ENCODE data around the gene PERP. TPM values are rescaled to one million over a fixed set of nuclear protein-coding genes. Genes with fewer than 3 reads are reported as not detected.
"Not testable (repeated sequence)": the region's sequence is repeated elsewhere in the genome, so short reads cannot be mapped to it uniquely, and the experiment has no call there.

Gene PERP
- total RNA-seq, 4 donors from 2014 or later = 9.2 to 18.4 (median 14.8) TPM

GRCh38 chr6:138129190-138129589, 22.0 kb upstream of the PERP start:
- no peaks in the 10 kb centered on the region for H3K9me3 ChIP-seq
- no peak overlapping the region for H3K27ac ChIP-seq
- H3K36me3 ChIP-seq = no peaks in the 10 kb centered on the region
- TF ChIP-seq, protein P1, sequence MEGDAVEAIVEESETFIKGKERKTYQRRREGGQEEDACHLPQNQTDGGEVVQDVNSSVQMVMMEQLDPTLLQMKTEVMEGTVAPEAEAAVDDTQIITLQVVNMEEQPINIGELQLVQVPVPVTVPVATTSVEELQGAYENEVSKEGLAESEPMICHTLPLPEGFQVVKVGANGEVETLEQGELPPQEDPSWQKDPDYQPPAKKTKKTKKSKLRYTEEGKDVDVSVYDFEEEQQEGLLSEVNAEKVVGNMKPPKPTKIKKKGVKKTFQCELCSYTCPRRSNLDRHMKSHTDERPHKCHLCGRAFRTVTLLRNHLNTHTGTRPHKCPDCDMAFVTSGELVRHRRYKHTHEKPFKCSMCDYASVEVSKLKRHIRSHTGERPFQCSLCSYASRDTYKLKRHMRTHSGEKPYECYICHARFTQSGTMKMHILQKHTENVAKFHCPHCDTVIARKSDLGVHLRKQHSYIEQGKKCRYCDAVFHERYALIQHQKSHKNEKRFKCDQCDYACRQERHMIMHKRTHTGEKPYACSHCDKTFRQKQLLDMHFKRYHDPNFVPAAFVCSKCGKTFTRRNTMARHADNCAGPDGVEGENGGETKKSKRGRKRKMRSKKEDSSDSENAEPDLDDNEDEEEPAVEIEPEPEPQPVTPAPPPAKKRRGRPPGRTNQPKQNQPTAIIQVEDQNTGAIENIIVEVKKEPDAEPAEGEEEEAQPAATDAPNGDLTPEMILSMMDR (IDR thresholded peaks at IDR 0.05) = no peak
- TF ChIP-seq POLR2A (IDR thresholded peaks at IDR 0.05) = no peak
- H3K4me3 ChIP-seq = no peak overlapping the region
- intact Hi-C loops (cut with DNase I; ENCODE audit: low total_unique reads) = no loop called here
- no peaks in the 10 kb centered on the region for H3K4me1 ChIP-seq
- H3K27me3 ChIP-seq = no peaks in the 10 kb centered on the region
- no peak for DNase-seq

DNA sequence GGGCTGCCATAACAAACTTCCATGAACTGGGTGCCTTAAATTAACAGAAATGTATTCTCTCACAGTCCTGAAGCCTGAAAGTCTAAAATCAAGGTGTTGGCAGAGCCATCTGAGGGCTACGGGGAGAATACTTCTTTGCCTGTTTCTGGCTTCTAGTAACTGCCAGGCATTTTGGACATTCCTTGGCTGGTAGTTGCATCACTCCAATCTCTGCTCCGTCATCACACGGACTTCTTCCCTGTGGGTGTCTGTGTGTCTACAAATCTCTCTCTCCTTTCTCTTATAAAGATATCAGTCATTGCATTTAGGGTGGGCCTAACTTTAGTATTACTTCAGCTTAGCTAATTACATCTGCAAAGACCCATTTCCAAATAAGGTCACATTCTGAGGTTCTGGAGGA, 20.9 kb upstream of the PERP start:
- H3K4me1 ChIP-seq = no peaks in the 10 kb centered on the region
- H3K27ac ChIP-seq = no peak overlapping the region
- no peak for DNase-seq
- no peaks in the 10 kb centered on the region for H3K27me3 ChIP-seq
- intact Hi-C loops (cut with DNase I; ENCODE audit: low total_unique reads) = no loop called here
- no peaks in the 10 kb centered on the region for H3K36me3 ChIP-seq
- H3K9me3 ChIP-seq = no peaks in the 10 kb centered on the region
- TF ChIP-seq, protein P1 (IDR thresholded peaks at IDR 0.05) = no peak
- no peak for TF ChIP-seq POLR2A (IDR thresholded peaks at IDR 0.05)
- no peak overlapping the region for H3K4me3 ChIP-seq

GRCh38 chr6:138124096-138124495, 16.9 kb upstream of the PERP start:
- Histone ChIP-seq H3K9me3 (no peaks in the 10 kb centered on the region), H3K4me1 (no peaks in the 10 kb centered on the region), H3K27ac (no peak overlapping the region), H3K36me3 (no peaks in the 10 kb centered on the region), H3K27me3 (no peaks in the 10 kb centered on the region), H3K4me3 (no peak overlapping the region)
- TF ChIP-seq POLR2A (IDR thresholded peaks at IDR 0.05) = no peak
- TF ChIP-seq, protein P1 (IDR thresholded peaks at IDR 0.05) = no peak
- intact Hi-C loops (cut with DNase I; ENCODE audit: low total_unique reads) = no loop called here
- no peak for DNase-seq

- intact Hi-C loops (cut with DNase I; ENCODE audit: low total_unique reads) = loop anchor here (10.0 kb wide), 1 partner anchor 405 kb away; no protein-coding TSS in a partner anchor
- Histone ChIP-seq H3K27me3 (no peaks in the 10 kb centered on the region), H3K36me3 (no peaks in the 10 kb centered on the region), H3K9me3 (no peaks in the 10 kb centered on the region), H3K4me3 (no peak overlapping the region), H3K4me1 (no peaks in the 10 kb centered on the region), H3K27ac (no peak overlapping the region)
- no peak for TF ChIP-seq POLR2A (IDR thresholded peaks at IDR 0.05)
- TF ChIP-seq, protein P1 (IDR thresholded peaks at IDR 0.05) = no peak
- no peak for DNase-seq
Measured at GRCh38 chr6:138119976-138120375, 12.8 kb upstream of the PERP start.

DNA sequence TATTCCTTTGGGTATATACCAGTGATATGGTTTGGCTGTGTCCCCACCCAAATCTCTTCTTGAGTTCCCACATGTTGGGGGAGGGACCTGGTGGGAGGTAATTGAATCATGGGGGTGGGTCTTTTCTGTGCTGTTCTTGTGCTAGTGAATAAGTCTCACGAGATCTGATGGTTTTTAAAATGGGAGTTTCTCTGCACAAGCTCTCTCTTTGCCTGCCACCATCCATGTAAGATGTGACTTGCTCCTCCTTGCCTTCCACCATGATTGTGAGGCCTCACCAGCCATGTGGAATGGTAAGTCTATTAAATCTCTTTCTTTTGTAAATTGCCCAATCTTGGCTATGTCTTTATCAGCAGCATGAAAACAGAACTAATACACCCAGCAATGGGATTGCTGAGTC, 12.0 kb upstream of the PERP start:
- intact Hi-C loops (cut with DNase I; ENCODE audit: low total_unique reads) = loop anchor here (10.0 kb wide), 1 partner anchor 406 kb away; no protein-coding TSS in a partner anchor
- H3K9me3 ChIP-seq, H3K27ac ChIP-seq, DNase-seq, H3K27me3 ChIP-seq, H3K4me1 ChIP-seq, H3K36me3 ChIP-seq, H3K4me3 ChIP-seq: not testable (repeated sequence)

GRCh38 chr6:138117376-138117914, 10.2 kb upstream of the PERP start:
- Histone ChIP-seq H3K36me3 (no peaks in the 10 kb centered on the region), H3K27me3 (no peaks in the 10 kb centered on the region), H3K4me1 (no peaks in the 10 kb centered on the region), H3K4me3 (no peak overlapping the region), H3K9me3 (no peaks in the 10 kb centered on the region), H3K27ac (no peak overlapping the region)
- DNase-seq = no peak
- intact Hi-C loops (cut with DNase I; ENCODE audit: low total_unique reads) = loop anchor here (10.0 kb wide), 1 partner anchor 407 kb away; no protein-coding TSS in a partner anchor
- TF ChIP-seq, protein P1 (IDR thresholded peaks at IDR 0.05) = no peak
- TF ChIP-seq POLR2A (IDR thresholded peaks at IDR 0.05) = no peak

Measured in uterus (tissue), 4 donors.